Measurements from ENCODE around the gene ACSBG1.

DNA sequence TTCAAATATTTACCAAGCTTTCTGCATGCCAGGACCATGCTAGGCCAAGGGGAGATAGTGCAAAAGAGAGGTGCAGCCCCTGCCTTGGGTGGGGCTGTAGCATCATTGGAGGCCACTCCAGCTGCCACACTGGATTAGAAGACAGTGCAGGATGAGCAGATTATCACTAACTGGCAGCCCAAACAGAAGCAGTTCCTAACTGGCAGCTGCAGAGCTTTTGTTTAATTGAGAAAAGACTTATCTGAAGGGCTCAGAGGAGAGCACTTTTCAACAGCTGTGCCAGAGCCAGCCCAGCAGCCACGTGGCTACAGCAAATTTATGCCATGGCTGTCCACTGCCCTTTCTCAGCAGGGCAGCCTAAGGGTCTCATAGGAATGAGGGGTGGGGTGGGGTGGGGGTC, 13.5 kb upstream of the ACSBG1 start:
- no peak for TF ChIP-seq POLR2A (IDR thresholded peaks at IDR 0.05)
- TF ChIP-seq POLR2AphosphoS5 (IDR thresholded peaks at IDR 0.05): no peak
- TF ChIP-seq, protein P1, sequence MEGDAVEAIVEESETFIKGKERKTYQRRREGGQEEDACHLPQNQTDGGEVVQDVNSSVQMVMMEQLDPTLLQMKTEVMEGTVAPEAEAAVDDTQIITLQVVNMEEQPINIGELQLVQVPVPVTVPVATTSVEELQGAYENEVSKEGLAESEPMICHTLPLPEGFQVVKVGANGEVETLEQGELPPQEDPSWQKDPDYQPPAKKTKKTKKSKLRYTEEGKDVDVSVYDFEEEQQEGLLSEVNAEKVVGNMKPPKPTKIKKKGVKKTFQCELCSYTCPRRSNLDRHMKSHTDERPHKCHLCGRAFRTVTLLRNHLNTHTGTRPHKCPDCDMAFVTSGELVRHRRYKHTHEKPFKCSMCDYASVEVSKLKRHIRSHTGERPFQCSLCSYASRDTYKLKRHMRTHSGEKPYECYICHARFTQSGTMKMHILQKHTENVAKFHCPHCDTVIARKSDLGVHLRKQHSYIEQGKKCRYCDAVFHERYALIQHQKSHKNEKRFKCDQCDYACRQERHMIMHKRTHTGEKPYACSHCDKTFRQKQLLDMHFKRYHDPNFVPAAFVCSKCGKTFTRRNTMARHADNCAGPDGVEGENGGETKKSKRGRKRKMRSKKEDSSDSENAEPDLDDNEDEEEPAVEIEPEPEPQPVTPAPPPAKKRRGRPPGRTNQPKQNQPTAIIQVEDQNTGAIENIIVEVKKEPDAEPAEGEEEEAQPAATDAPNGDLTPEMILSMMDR (IDR thresholded peaks at IDR 0.05): no peak
